ENCODE measurements around the gene FSIP2.

- TF ChIP-seq CTCF (IDR thresholded peaks at IDR 0.05; ENCODE audit: low read length) (no peak), EZH2 (IDR thresholded peaks at IDR 0.05; ENCODE audit: borderline replicate concordance, low read length) (no peak)
Observed at GRCh38 chr2:185835974-185836373, 97.4 kb downstream of the FSIP2 start.

All from OCI-LY1 (cell line).